Measurements from ENCODE around the gene BIRC5.

BIRC5 gene

DNA sequence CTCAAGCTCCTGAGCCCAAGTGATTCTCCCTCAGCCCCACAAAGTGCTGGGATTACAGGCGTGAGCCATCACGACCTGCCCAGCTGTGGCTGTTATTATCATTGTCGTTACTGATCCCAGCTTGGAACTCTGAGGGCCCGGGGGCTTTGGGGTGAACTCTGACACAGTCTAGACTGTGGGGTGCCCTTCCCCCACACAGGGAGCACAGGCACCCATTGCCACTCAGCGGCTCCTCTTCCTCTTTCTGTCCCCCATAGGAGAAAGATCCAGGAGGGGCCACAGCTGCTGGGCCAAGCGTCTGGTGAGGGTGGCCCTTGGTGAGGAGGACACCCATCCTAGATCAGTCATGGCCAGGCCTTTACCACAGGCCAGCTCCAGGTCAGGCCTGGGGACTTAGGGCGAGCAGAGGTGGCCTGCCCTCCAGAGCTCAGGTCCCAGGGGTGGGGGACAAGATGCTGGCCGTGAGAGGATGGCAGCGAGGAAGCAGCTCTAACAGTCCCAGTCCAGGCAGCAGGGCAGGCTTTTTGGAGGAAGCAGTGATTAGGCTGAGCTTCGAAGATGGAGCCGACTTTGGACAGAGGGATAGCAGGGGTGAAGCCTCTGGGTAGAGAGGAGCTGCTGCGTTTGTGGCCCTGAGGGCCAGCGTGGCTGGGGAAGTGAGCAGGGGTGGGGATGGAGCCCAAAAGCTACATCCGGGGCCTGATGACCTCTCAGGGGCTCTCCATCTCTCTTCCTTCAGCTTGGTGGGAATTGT lies 42.1 kb downstream of the BIRC5 start:
- DNase-seq (ENCODE audit: low read depth, low spot score), result no peak

DNA sequence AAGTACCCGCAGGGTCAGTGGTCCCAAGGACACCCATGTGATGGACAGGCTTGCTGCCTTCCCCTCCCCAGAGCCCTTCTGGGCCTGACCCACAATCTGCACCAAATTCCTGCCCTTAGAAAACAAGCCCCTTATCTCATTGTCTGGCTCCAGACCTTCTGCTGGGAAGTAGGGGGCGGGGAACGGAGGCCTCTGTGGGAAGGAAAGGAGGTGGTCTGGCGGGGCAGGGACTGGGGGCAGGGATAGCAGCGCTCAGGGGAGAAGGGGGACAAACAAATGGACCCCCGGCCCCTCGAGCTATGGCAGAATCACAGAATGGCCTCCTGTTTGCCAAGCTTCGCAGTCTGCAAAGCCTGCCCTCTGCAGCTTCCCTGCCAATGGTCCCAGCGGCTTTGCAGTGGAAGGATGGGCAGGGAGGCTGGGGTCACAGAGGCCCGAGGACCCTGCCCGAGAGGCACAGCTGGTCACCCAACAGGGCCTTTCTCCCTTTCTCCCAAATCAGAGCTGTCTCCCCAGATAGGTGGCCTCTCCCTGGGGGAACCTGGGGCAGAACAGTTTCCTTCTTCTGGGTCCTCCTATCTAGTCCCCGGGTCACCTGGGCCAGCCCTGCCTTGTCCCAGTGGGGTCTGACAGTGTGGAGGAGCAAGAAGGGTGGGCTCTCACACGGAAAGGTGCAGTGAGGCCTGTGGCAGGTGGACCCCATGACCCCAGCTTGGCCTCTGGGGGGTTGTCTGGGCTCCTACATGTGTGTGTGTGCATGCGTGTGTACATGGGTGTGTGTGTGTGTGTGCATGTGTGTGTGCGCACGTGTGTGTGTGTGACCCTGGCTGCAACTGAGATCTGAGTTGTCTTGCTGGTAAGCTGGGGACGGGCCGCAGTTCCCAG lies 42.9 kb downstream of the BIRC5 start:
- DNase-seq (ENCODE audit: low read depth, low spot score), result no peak

DNA sequence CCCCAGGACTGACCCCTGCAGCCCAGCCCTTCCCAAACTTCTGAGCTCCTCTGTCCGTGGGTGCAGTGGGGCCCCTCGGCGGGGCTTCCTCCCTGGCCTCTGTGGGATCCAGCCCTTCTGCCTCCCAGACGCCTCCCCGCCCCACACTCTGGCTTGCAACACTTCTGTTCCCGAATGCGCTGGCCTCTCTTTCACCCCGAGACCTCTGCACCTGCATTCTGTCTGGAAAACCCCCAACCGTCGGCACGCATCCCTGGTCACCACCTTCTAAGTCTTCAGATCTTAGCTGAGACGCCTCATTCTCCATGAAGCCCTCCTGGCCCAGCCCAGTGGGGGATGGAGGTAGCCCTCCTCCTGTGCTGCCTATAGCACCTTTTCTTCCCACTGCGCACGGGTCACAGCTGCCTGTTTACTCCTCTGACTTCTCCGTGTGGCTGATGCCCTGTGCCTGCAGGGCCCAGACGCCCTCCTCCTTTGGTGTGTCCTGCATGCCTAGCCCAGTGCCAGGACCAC lies 43.8 kb downstream of the BIRC5 start:
- DNase-seq (ENCODE audit: low read depth, low spot score), result no peak

DNA sequence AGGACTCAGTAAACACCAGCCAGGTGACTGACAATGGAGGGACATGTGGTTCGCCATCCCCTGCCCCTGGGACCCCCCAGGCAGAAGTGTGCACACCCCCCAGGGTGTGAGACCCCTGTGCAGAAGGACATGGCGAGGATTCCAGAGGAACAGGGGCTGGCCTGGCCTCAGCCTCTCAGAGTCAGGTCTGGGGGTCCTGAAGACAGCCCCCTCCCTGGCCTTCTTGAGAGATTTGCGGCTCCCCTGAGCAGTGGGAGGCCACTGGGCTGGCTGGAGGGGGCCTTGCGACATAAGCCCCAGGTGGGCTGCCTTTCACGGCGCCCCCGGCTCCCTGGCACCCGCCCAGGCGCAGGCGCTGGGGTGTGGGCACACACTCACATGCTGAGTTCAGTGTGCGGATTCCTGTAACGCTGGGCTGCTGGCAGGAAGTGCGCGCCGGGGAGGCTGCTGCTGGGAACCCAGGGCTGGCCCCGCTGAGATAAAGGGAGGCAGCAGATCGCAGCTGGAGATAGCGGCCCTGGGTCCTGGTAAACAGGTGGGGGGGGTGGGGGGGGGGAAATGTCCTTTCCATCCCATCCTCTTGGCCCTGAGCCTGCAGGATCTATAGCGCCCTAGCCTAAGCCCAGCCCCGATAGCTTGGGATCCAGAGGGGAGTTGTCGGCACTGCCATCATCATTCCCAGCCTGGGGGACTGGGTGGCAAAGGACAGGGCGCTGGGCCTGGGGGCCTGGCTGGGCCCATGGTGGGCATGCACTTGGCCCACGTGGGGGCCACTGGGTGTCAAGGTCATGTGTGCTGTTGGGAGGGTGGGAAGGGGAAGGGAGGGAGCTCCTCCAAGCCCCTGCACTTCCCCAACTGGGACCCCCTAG lies 44.5 kb downstream of the BIRC5 start:
- DNase-seq (ENCODE audit: low read depth, low spot score), result no peak

DNA sequence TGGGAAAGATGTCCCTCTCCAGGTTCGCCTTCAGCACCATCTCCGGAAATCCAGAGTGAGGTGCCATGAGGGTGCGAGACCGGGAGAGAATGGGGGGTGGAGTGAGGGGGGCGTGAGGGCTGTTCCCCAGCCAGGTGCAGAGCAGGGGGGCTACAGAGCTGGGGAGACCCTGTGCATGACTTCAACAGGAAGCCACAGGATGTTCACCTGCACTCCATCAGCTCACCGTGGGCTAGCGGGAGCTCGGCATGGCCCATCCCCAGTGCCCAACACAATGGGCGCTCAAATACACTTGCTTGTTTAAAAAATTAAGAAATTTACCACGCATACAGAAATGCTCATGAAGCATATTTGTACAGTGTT lies 45.1 kb downstream of the BIRC5 start:
- no peak for DNase-seq (ENCODE audit: low read depth, low spot score)

DNA sequence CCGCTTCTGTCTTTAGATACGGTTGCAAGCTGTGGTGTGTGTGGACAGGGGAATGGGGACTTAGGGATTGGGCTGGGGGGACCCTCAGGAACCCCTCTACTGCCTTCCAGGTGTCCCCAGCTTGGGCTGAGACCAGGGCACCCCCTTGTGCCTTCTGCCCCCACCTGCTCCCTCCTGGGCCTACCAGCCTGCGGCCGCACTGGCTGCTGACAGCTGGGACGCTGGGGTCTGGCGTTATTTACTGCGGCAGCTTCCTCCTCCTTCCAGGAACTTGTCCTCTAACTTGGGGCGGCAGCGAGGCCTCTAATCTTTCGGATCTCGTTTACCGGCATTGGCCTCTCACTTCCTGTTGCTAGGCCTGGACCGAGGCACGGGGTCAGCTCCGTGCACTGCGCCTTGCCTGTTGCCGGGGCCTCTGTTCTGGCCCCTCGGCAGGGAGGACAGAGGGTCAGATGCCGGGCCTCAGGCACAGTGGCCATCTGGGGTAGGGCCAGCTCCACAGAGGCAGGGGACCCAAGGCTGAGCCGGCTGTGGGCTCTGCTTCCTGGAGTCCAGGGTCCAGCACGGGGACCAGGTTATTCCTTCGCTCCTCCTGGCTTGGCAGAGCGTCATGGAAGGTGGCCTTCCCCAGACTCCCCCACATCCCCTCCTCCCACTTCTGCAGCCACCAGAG lies 49.1 kb downstream of the BIRC5 start:
- no peak for DNase-seq (ENCODE audit: low read depth, low spot score)

DNA sequence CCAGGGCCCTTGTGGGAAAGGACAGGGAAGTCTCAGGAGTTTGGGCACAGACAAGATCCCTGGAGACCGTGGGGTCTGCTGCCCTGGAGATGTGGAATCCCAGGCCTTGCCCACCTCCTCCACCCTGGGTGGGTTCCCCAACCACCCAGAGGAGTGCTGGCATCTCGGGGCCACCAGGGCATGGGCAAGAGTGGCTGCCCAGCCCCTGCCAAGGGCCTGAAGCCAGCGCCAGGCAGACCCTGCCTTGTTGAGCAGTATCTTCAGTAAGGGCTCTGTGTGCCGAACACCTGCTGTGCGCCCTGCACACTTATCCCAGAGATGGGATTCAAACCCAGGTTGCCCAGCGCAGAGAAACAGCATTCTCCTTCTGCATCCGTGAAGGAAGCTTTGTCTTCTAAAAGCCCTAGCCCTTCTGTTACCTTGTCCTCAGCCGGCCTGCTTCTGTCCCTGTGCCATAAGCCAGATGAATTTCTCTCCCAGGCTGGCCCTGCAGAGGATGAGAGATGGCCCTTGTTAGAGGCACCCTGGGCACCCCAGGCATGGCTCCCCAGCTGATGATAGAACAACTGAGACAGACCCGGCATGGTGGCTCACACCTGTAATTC lies 49.8 kb downstream of the BIRC5 start:
- no peak for DNase-seq (ENCODE audit: low read depth, low spot score)

DNA sequence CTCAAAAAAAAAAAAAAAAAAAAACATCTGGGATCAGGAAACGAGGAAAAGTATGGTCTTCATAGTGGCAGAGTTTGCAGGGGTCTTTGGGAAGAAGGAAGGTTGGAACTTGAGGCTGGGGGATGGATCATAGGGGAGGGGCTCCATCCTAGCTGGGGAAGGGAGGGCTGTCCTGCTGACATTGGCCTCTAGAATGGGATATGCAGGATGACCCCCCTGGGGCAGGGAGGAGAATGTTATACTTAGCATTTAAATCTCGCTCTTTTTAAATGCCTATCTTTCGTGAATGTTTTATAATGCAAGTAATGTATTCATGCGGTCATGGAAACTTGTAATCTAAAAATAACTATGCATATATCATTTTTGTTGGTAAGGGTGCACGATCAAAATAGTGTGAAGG lies 50.5 kb downstream of the BIRC5 start:
- no peak for DNase-seq (ENCODE audit: low read depth, low spot score)

DNA sequence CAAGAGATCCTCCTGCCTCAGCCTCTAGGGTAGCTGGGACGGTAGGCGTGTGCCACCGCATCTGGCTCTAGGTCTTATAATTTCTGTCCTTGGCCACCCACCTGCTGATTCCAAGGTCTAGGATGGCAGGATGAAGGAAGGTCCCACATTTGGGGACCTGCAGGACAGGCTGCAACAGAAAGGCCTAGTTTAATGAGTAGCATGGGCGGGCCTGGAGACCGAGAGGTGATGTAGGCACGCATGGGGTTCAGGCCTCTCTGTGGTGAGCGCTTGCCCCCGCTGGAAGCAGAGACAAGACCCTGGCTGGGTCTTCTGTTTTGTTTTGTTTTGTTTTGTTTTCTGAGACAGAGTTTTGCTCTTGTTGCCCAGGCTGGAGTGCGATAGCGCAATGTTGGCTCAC lies 51.1 kb downstream of the BIRC5 start:
- DNase-seq (ENCODE audit: low read depth, low spot score), result no peak

DNA sequence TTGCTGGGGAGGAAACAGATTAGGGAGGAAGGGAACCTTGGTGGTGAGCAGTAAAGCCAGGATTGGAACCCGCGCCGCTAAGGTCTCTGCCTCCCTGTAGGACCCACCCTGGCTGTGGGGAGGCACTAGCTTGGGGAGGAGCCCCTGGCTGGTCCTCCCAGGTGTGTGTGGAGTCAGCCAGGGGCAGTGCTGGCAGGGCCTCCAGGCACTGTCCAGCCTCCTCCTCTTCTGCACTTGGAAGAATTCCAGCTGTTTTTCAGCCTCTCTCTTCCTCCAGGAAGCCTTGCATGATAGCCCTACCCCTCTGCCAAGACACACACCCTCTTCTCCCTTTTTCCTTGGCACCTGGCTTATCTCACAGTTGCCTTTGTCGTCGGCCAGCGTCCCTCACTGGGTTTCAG lies 52.2 kb downstream of the BIRC5 start:
- no peak for DNase-seq (ENCODE audit: low read depth, low spot score)

DNA sequence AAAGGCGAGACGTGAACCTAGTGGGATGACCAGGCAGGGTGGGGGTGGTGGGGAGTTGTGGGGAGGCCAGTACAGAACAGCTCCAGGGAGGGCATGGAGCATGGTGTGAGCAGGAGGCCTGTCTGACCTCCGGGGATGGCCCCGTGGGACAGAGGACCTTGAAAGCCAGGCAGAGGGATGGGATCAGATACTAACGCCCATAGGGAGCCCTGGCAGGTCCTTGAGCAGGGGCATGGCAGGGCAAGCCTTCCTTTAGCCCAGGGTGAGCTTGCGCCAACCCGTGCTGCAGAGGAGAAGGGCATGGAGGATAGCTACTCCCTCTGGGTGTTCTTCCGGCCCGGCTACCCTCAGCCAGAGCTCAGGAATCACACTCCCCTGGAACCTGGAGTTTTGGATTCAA lies 52.7 kb downstream of the BIRC5 start:
- no peak for DNase-seq (ENCODE audit: low read depth, low spot score)

DNA sequence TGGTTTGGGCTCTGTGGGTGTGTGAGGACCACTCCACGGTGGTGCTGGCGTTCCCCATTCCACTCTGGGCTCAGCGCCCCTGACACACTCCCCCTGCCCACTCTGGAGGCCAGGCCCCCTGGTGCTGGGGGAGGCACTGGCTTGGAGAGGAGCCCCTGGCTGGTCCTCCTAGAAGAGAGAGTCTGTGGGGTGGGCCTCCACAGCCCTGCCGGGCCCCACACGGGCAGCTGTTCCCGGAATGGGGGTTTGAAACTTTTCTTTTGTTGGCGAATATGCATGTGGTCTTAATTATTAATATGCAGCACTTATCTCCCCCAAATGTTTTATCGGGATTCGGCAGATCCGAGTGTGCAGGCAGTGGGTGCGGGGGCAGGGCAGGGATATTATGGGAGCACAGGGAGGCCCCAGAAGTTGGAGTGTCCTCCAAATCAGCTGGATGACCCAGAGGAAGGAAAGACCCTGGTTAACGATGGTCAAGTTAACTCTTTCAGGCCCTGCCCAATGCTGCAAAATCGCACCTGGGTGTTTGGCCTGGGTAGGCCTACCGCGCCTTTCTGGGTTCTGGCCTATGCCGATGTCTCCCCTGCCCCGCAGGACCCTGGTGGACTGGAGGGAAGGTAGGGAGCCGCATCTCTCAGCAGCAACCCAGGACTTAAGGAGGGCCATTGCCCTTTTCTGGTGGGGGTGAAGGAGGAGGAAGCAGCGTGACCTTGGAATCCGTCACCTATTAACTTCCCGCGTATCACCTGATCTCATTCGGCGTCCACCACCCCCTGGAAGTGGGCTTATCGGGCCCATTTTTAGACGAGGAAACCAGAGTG lies 53.4 kb downstream of the BIRC5 start:
- no peak for DNase-seq (ENCODE audit: low read depth, low spot score)

DNA sequence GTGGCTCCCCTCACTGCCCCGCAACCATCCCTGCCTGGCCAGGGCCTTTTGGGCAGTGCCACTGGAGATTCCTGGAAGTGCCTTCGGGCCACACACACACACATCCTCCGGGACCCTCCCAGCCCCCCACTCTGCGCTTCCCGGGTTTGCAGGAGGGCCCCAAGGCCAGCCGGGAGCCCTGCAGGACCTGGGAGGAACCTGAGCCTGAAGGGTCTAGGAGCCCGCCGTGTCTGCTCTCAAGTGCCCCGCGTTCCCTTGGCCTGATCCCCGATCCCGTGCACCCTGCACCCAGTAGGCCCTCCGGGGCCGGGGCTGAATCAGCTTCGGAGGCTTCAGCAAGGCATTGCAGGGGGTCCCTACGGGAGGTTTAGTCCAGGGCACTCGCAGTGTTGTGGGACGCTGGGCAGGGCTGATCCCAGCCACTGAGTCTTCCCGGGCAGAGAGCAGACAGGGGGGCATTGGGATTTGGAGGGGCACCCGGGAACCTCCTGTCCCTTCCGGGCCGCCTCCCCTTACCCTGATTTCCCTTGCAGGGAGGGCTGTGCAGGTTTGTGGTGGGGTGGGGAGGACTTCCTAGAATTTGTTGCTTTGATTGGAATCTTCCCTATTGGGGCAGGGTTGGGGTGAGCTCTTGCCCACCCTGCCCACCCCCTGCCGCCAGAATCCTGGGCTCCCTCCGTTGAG lies 54.3 kb downstream of the BIRC5 start:
- no peak for DNase-seq (ENCODE audit: low read depth, low spot score)

DNA sequence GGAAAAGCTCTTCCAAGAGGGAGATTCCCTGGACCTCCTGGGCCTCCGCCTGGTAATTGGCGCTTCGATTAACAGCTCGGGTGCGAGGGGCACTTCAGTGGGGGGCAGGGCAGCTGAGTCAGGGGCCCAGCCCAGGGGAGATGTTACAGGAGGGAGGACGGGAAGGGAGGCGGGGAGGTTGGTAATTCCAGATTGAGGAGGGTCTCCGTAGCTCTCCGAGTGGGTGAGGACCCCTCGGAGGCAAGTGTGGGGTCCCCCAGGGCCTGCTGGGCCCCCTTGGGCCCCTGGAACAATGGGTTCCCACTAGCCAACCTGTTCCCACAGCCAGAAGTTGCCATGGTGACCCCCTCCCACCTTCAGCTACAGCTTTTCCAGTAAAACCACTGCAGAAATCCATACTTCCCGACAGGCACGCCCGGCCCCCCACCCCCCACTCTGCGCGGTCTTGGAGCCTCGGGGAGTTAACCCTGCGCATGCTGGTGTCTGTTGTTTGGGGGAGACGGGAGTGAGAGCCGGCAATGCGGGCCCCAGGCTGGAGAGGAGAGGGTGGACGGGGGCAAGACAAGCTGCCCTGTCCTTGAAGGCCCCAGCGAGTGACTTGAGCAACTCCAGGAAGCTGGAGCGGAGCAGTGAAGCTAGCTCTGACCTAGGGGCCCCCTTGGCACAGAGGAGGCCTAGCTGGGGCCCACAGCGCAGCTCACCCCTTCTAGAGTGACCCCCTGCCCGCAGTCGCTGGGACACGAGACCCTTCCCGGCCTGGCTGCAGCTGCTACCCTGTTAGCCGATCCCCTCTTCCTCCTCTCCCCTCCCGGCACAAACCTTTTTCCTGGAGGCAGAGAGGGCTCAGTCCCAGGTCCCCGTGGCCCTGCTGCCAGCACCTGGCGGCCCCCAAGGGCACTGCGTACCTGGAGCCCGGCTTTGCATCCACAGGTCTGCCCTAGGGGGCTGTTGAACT lies 55.2 kb downstream of the BIRC5 start:
- DNase-seq (ENCODE audit: low read depth, low spot score), result peak; percentile 83

DNA sequence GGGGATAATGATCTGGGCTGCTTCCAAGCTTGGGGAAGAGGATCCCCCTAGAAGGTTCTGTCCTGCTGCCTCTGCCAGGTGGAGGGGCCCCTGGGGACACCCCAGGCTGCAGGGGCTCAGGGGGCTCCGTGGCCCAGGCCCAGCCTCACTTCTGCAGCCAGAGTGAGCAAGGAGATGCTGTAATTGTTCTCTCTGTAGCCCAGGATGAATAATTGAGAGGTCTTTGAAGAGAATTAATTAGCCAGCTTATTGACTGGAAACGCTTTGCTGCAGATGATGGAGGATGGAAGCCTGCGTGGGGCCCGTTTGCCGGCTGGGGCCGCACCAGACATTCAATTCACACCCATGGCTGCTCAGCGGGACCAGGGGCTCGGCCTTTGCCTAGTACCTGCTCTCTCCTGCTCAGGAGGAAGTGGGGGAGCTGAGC lies 55.9 kb downstream of the BIRC5 start:
- no peak for DNase-seq (ENCODE audit: low read depth, low spot score)

DNA sequence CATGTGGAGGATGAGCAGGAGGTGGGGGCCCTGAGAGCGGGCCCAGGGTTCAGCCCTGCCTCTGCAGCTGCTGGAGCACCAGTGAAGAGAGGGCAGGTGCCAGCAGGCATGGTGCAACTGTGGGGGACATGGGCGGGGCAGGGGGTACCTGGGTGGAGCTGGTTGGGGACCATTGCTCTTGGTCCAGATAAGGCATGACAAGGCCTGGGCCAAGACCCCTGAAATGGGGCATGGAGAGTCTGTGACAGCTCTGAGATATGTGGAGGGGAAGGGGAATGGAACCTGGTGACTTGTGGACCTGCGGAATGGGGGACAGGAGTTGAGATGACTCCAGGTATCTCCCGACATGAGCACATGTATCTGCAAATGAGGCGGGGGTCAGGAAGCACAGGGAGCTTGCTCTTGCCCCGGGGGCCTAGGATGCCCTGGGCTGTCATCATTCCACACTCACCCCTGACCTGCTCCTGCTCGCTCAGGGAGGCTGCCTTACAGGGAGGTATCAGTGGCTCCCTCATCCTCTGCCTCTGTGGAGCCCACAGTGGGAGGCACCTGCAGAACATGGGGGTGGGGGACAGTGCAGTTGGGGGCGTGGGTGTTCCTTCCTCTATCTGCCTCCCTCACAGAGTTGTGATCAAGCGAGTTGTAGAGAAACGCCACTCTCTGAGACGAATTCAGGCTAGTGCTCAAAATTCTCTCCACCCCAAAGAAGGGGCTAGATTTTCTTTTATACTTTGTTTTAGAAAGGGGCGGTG lies 57.5 kb downstream of the BIRC5 start:
- DNase-seq (ENCODE audit: low read depth, low spot score), result no peak

DNA sequence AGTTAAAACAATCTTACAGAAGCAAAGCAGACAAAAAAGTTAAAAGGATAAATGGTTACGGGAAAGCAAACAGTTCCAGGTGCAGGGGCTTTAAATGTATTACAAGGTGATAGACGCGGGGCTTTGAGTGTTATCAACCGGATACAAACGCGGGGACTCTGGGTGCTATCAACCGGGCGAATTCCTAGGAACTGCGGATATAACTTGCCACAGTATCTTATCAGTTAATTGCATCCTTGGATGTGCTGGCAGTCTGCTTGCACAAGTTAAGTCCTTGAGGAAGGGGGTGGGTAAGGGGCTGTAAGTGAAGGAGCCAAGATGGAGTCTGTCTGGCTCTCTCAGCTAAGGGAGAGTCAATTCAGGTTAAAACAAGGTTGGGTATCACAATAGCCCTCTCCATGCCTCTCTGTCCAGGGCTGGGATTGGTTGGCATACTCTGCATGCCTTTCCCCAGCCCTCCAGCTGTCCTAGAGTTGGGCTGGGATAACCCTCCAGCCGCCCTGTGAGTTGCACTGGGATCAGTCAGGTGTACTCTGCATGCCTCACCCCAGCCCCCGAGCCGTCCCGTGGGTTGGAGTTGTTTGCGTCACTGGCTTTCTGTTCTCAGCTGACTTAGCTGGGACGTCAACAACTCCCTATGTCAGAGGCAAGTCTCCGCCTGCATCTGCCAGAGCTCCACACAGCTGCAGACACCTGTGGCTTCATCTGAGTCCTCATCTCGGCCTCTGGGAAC lies 58.3 kb downstream of the BIRC5 start:
- DNase-seq (ENCODE audit: low read depth, low spot score), result peak; percentile 37
